ENCODE measurements around the gene FASTKD1.
"Not testable (repeated sequence)": the region's sequence is repeated elsewhere in the genome, so short reads cannot be mapped to it uniquely, and the experiment has no call there.

Gene FASTKD1

DNA sequence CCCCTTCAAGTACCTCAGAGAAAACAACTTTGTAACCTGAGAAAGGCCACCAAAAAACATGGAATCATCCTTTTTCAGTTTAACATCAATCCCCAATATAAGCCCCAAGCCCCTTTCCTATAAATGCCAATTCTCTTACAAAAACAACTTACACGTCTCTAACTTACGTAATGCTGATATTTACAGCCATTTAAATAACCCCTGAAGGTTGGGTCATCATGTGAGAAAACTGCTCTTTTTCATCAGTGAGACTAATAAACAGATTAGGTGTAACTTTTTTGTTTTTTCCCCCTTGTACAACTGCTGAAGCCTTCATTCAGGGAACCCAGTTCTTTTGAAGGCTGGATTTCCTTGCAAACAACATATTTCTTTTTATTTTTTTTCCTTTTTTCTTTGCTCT, 3.7 kb downstream of the FASTKD1 start:
- DNase-seq: no peak

DNA sequence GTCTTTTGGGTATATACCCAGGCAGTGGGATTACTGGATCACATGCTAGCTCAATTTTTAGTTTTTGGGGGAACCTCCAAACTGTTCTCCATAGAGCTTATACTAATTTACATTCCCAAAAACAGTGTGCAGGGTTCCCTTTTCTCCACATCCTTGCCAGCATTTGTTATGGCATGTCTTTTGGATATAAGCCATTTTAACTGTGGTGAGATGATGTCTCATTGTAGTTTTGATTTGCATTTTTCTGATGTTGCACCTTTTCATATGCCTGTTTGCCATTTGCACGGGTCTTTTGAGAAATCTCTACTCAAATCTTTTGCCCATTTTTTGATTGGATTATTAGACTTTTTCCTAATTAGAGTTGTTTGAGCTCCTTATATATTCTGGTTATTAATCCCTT, 8.0 kb downstream of the FASTKD1 start:
- DNase-seq: no peak

DNA sequence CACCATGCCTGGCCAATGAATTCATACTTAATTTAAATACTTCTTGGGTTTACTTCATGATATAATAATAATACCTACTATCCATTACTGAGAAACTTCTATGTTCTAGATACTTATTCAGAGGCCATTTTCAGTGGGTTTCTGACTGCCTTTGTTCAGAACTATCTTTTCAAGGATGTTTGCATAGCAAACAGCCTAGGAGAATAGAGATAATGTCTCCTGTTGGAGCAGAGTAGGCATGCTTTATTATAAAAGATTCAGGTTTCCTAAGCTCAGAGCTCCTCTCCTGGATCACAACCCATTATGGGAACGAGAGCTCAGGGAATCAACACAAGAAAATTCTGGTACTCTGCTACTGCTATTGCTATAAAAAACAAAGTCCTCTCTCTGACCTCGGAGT, 11.1 kb downstream of the FASTKD1 start:
- no peak for DNase-seq

DNA sequence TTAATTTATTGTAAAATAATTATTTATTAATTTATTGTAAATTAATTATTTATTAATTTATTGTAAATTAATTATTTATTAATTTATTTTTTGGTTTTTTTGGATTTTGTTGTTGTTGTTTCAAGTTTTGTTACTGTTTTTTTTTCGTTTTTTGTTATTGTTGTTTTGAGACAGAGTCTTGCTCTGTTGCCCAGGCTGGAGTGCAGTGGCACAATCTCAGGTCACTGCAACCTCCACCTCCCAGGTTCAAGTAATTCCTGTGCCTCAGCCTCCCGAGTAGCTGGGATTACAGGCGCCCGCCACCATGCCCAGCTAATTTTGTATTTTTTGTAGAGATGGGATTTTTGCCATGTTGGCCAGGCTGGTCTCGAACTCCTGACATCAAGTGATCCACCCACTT, 11.6 kb downstream of the FASTKD1 start:
- DNase-seq: not testable (repeated sequence)

GRCh38 chr2:169561364-169561763, 12.3 kb downstream of the FASTKD1 start:
- DNase-seq: no peak

DNA sequence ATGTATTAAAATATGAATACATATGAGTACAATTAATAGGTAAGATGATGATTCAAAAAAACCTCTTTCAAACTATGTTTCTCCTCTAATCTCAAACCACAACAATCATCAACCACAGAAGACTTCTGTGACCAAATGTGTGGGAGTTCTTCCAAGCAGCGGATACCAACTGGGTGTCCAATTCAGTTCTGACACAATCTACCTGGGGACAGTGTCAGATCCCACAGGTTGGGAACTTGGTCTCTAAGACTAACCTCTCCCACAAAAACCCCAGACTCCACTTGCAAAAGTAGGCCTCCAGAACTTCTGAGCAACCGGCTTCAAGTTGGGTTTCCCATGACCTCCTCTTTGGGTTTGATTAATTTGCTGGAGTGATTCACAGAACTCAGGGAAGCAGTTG, 26.9 kb downstream of the FASTKD1 start:
- no peak for DNase-seq

DNA sequence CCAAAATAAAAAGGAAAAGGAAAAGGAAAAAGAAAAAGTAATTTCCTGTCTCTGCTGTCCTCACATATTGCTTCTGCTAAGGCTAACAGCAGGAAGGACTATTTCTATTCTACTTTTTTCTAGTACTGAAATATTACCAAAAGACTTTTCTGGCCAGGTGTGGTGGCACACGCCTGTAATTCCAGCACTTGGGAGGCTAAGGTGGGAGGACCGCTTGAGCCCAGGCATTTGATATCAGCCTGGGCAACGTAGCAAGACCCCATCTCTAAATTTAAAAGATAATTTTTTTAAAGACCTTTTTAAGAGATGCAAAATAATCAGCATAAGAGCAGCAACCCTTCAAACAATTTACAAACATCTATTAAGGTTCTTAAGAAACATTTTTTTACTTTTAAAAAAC, 31.2 kb downstream of the FASTKD1 start:
- no peak for DNase-seq

- no peak for DNase-seq
Measured at GRCh38 chr2:169540146-169540545, 33.5 kb downstream of the FASTKD1 start.

DNA sequence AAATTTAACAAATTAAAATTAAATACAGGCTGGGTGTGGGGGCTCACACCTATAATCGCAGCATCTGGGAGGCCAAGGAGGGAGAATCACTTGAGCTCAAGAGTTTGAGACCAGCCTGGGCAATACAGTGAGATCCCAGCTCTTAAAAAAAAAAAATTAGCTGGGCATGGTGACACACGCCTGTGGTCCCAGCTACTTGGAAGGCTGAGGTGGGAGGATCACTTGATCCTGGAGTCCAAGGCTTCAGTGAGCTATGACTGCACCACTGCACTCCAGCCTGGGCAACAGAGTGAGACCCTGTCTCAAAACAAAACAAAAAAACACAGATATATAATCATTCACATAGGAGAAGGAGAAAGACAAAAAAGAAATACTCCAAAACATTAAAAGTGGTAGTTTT, 34.2 kb downstream of the FASTKD1 start:
- not testable (repeated sequence) for DNase-seq

DNA sequence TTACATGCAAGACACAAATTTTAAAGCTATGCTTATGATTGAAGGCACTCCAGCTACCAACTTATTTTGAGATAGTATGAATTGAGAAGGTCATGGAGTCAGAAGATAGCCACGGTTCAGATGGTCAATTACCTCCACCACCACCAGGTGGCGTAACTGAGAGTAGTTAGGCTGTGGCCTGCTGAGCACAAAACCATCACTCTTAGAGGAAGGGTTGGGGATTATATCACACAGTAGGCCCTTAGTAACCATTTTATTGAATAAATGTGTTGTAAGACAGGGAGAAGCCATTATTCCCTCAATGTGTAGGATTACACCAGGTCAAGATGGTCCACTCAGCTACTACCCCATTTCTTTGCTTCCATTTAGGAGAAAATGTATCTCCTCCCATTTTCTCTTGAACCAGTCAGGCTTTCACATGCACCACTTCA, 45.4 kb downstream of the FASTKD1 start:
- peak; percentile 65 to 79 for DNase-seq

GRCh38 chr2:169526451-169526850, 47.2 kb downstream of the FASTKD1 start:
- no peak for DNase-seq

DNA sequence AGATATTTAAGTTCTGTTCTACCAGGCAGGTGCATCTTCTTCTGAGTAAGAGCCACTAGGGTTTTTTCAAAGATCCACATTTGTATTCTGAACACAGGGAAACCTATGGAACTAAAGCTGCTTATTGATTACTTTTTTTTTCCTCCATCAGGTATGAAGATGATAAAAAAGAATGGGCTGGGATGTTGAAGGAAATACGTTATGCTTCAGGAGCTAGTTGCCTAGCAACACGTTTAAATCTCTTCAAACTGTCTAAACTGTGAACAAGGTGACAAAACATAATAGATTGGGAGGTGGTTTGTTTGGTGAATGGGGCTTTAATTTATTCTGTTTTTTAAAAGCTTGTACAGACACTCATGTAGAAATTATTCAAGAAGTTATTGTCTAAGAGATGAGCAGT, 48.2 kb downstream of the FASTKD1 start:
- DNase-seq: no peak

DNA sequence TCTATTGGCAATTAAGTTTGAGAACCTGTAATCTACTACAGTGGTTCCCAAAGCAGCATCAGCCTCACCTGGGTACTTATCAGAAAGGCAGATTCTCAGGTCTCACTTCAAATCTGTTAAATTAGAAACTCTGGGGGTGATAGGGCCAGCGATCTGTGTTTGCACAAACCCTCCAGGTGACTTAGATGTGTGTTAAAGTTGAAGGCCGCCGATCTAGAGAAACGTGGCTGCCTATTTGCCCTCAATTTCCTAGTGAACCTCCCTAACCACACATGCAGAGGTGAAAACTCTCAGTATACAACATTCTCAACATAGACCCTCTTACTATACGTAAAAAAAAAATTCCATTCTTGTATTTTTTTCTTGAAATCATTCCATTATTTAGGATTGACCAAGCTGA, 50.0 kb downstream of the FASTKD1 start:
- DNase-seq: no peak

DNA sequence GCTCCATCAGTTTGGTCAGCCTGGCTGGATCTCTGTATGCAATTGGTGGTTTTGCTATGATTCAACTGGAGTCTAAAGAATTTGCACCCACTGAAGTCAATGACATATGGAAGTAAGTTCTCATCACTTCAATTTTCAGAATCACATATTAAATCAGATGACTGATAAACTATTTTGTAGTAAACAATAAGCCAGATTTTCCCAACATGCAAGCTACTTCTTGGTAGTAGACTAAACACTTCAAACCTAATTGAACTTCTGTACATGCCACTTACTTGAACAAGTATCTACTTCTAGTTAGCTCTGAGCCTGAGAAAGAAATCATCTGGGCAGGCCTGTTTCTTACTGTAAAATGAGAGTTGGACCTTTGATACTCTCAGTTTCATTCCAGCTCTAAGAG, 52.8 kb downstream of the FASTKD1 start:
- no peak for DNase-seq

- not testable (repeated sequence) for DNase-seq
Measured at GRCh38 chr2:169516488-169516995, 57.1 kb downstream of the FASTKD1 start.

GRCh38 chr2:169514758-169515157, 58.9 kb downstream of the FASTKD1 start:
- not testable (repeated sequence) for DNase-seq

DNA sequence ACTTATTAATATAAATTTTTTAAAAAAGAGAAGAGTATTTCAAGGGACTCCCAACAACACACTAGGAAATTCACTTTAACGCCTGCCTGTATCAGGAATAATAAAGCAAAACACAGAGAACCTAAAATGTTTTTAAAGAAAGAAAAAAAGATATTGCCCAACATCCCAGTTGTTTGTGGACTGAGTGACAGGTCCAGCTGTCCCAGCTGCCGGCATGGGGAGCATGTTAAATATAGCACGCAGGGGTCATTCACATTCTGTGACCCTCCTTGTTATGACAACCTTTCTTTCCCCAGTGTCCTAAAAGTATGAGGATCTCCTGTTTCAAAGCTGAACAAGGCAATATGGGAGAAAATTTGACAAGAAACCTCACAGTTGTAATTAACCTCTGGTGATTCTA, 59.7 kb downstream of the FASTKD1 start:
- DNase-seq: no peak

- no peak for DNase-seq
Measured at GRCh38 chr2:169513094-169513493, 60.6 kb downstream of the FASTKD1 start.

- no peak for DNase-seq
Measured at GRCh38 chr2:169512525-169512924, 61.1 kb downstream of the FASTKD1 start.

GRCh38 chr2:169511818-169512217, 61.8 kb downstream of the FASTKD1 start:
- DNase-seq: no peak

DNA sequence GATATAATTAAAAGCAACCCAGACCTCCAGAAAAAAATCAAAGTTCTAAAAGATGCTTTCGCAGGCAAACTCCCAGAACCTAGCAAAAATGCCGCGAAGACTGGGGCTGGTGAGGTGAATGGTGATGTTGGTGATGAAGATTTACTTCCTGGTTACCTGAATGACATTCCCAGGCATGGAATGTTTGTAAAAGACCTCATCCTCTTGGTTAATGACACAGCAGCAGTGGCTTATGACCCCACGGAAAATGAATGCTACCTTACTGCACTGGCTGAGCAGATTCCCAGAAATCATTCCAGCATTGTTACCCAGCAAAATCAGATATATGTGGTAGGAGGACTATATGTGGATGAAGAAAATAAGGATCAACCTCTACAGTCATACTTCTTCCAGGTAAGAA, 63.2 kb downstream of the FASTKD1 start:
- DNase-seq: no peak

GRCh38 chr2:169509955-169510354, 63.7 kb downstream of the FASTKD1 start:
- DNase-seq: no peak

GRCh38 chr2:169509298-169509885, 64.3 kb downstream of the FASTKD1 start, which contains the start of gene KLHL41:
TSS of gene KLHL41 (plus strand) at chr2:169509702. CDS start at chr2:169509779, 77 bp downstream.
- DNase-seq: no peak

DNA sequence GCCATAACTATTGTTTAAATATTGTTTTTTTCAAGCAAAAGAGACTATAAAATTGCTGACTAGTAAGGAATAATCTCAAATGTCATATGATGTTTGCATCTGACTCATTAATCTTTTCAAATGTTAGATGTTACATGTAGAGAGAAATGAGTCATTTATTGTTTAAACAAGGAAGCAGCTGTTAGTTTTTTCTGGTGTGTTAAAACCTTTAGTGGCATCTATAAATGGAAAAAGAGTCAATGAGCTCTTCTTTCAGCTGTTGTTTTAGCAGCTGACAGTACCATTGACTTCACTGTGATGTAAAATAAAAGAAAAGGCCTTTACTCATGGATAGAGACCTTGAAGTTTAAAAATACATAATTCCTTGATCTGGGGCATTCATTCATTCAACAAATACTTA, 66.0 kb downstream of the FASTKD1 start:
- no peak for DNase-seq

DNA sequence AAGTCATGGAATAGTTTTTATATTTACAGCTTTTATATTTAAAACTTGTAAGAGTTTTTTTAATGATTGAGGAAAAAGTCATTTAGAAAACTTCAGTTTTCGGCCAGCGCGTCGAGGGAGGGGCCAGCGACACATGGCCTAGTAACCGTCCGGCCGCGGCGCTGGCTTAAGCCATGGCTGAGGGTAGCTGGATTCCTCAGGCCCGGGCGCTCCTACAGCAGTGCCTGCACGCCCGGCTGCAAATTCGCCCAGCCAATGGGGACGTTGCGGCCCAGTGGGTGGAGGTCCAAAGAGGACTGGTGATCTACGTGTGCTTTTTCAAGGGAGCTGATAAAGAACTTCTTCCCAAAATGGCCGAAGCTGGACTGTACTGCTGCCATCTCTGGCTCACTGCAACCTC, 69.0 kb downstream of the FASTKD1 start:
- DNase-seq: no peak

Measured in activated CD4-positive, alpha-beta T cell treated with anti-CD3 and anti-CD28 coated beads for 4 hours (primary cell).